Natural killer cell (primary cell): ENCODE results near the gene CRB2. TPM values are rescaled to one million over a fixed set of nuclear protein-coding genes. Genes with fewer than 3 reads are reported as not detected.

Experiments used
- ATAC-seq, 3 donors: fragments of 150-1000 bp in 2 of 3; fragments of 200-7000 bp in 1 of 3; cut with Tn5 transposase; 1 replicate in 1 of 3; 2 replicates in 2 of 3; pipeline ENCODE4 v1.10.0; 2021; ENCODE audit warnings: mild to moderate bottlenecking in 2 of 3, moderate library complexity in 2 of 3
- DNase-seq, 2 donors: peaks; one replicate each; pipeline versions ENCODE4 v3.0.0 to v3.0.0-alpha.2; 2013 to 2021; ENCODE audit warnings: mixed read lengths in 1 of 2
- H3K27ac ChIP-seq: one replicate; pipeline ENCODE4 v1.5.1; 2013; ENCODE audit warnings: mild to moderate bottlenecking, low read length
- H3K27me3 ChIP-seq: one replicate; pipeline ENCODE4 v1.6.1; 2013; ENCODE audit warnings: low read length; ENCODE audit not compliant: control insufficient read depth, insufficient read depth
- H3K36me3 ChIP-seq: one replicate; pipeline ENCODE4 v1.6.1; 2013; ENCODE audit warnings: low read length; ENCODE audit not compliant: control insufficient read depth, insufficient read depth
- H3K4me1 ChIP-seq: one replicate; pipeline ENCODE4 v1.6.1; 2013; ENCODE audit warnings: low read length; ENCODE audit not compliant: control insufficient read depth, insufficient read depth
- H3K4me3 ChIP-seq: one replicate; pipeline ENCODE4 v1.5.1; 2013; ENCODE audit warnings: low read length
- H3K9me3 ChIP-seq: one replicate; pipeline ENCODE4 v1.6.1; 2013; ENCODE audit warnings: low read length; ENCODE audit not compliant: control insufficient read depth, insufficient read depth
- H3K27ac Mint-ChIP-seq, 2 donors: one replicate each; pipeline ENCODE4 v1.8.0; 2022; ENCODE audit warnings: mild to moderate bottlenecking in 2 of 2, mixed read lengths in 2 of 2, moderate library complexity in 1 of 2
- H3K27me3 Mint-ChIP-seq, 2 donors: one replicate each; pipeline ENCODE4 v1.8.0; 2022; ENCODE audit warnings: low read depth in 2 of 2, mixed read lengths in 2 of 2
- H3K36me3 Mint-ChIP-seq: one replicate; pipeline ENCODE4 v1.8.0; 2022; ENCODE audit warnings: mixed read lengths
- H3K4me1 Mint-ChIP-seq, 2 donors: one replicate each; pipeline ENCODE4 v1.8.0; 2022; ENCODE audit warnings: mixed read lengths in 2 of 2
- H3K4me3 Mint-ChIP-seq: one replicate; pipeline ENCODE4 v1.8.0; 2022; ENCODE audit warnings: mild to moderate bottlenecking, moderate library complexity, mixed read lengths
- H3K9me3 Mint-ChIP-seq, 2 donors: one replicate each; pipeline ENCODE4 v1.8.0; 2022; ENCODE audit warnings: mixed read lengths in 2 of 2
- CTCF ChIP-seq: fragments of 200-600 bp; IDR thresholded peaks from one replicate; pipeline ENCODE4 v1.8.0; 2022; ENCODE audit warnings: antibody characterized with exemption
- WGBS: methylation state at CpG from one replicate; pipeline ENCODE4 v1.1.7; 2013; ENCODE audit warnings: missing lambda C conversion rate; ENCODE audit not compliant: insufficient coverage; 5-methylcytosine and 5-hydroxymethylcytosine counted together
- intact Hi-C: fragments of 100-400 bp; cut with micrococcal nuclease; formaldehyde crosslinking; loops from one replicate; pipeline ENCODE4 v1.14.2; 2022
- total RNA-seq, 4 donors: library from RNA; stranded (reverse); fragments of 120-200 nt in 1 of 4; gene quantifications; one replicate each; pipeline versions ENCODE4 v1.2.3 to v1.2.4, GENCODE V29; 2013 to 2022

Gene CRB2
- total RNA-seq, 3 donors from 2014 or later (not counting 1 experiment from before 2014, with no cell fraction given): not detected

GRCh38 chr9:123369296-123369695, 13.3 kb downstream of the CRB2 start:
- WGBS: 77% methylated on average over 3 of the region's 3 CpGs
- H3K27ac Mint-ChIP-seq: no peak overlapping the region
- no peaks in the 10 kb centered on the region for H3K36me3 Mint-ChIP-seq

GRCh38 chr9:123370108-123370507, 14.1 kb downstream of the CRB2 start:
- ATAC-seq: no peak
- no peaks in the 10 kb centered on the region for H3K9me3 Mint-ChIP-seq
- WGBS: 89% methylated on average over 13 of the region's 13 CpGs

More at GRCh38 chr9:123369296-123369695, 13.3 kb downstream of the CRB2 start:
- H3K4me3 ChIP-seq: no peak overlapping the region
- H3K4me1 ChIP-seq: no peaks in the 10 kb centered on the region
- H3K36me3 ChIP-seq: no peaks in the 10 kb centered on the region
- H3K9me3 Mint-ChIP-seq: no peaks in the 10 kb centered on the region
- no peak for ATAC-seq
- H3K27ac ChIP-seq: no peak overlapping the region
- TF ChIP-seq CTCF: no peak
- DNase-seq: no peak
- peaks cover 15 to 18% of the 10 kb centered on the region in 2 donors for H3K27me3 Mint-ChIP-seq
- peaks cover 3% of the 10 kb centered on the region for H3K27me3 ChIP-seq
- no peaks in the 10 kb centered on the region for H3K9me3 ChIP-seq
- intact Hi-C loops: no loop called here
- no peaks in the 10 kb centered on the region for H3K4me1 Mint-ChIP-seq
- no peak overlapping the region for H3K4me3 Mint-ChIP-seq

DNA sequence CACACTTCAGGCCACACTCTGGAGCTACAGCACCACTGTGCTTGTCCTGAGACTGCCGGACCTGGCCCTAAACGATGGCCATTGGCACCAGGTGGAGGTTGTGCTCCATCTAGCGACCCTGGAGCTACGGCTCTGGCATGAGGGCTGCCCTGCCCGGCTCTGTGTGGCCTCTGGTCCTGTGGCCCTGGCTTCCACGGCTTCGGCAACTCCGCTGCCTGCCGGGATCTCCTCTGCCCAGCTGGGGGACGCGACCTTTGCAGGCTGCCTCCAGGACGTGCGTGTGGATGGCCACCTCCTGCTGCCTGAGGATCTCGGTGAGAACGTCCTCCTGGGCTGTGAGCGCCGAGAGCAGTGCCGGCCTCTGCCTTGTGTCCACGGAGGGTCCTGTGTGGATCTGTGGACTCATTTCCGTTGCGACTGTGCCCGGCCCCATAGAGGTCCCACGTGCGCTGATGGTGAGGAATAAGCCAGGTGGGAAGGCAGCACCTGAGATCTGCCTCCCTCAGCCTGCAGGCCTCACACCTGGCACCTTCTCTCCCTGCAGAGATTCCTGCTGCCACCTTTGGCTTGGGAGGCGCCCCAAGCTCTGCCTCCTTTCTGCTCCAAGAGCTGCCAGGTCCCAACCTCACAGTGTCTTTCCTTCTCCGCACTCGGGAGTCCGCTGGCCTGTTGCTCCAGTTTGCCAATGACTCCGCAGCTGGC, 14.7 kb downstream of the CRB2 start:
- Mint-ChIP-seq H3K36me3 (no peaks in the 10 kb centered on the region), H3K4me3 (no peak overlapping the region), H3K27me3 (peaks cover 23 to 24% of the 10 kb centered on the region in 2 donors), H3K4me1 (no peaks in the 10 kb centered on the region), H3K9me3 (no peaks in the 10 kb centered on the region), H3K27ac (no peak overlapping the region)
- no peak for TF ChIP-seq CTCF
- no peak for ATAC-seq
- Histone ChIP-seq H3K4me1 (peaks cover 4% of the 10 kb centered on the region), H3K27me3 (peaks cover 11% of the 10 kb centered on the region), H3K9me3 (no peaks in the 10 kb centered on the region), H3K36me3 (no peaks in the 10 kb centered on the region), H3K27ac (no peak overlapping the region), H3K4me3 (no peak overlapping the region)
- no peak for DNase-seq
- intact Hi-C loops: no loop called here
- WGBS: 87% methylated on average over 29 of the region's 29 CpGs

More at GRCh38 chr9:123370108-123370507, 14.1 kb downstream of the CRB2 start:
- no peaks in the 10 kb centered on the region for H3K4me1 ChIP-seq
- no peak overlapping the region for H3K27ac Mint-ChIP-seq
- H3K27ac ChIP-seq: no peak overlapping the region
- intact Hi-C loops: no loop called here
- no peak overlapping the region for H3K4me3 Mint-ChIP-seq
- no peaks in the 10 kb centered on the region for H3K36me3 Mint-ChIP-seq
- peaks cover 7% of the 10 kb centered on the region for H3K27me3 ChIP-seq
- no peak for DNase-seq
- H3K4me3 ChIP-seq: no peak overlapping the region
- H3K36me3 ChIP-seq: no peaks in the 10 kb centered on the region
- TF ChIP-seq CTCF: no peak
- H3K9me3 ChIP-seq: no peaks in the 10 kb centered on the region
- H3K4me1 Mint-ChIP-seq: no peaks in the 10 kb centered on the region
- H3K27me3 Mint-ChIP-seq: peaks cover 23 to 25% of the 10 kb centered on the region in 2 donors

- Histone ChIP-seq H3K4me3 (no peak overlapping the region), H3K36me3 (no peaks in the 10 kb centered on the region), H3K4me1 (peaks cover 9% of the 10 kb centered on the region), H3K9me3 (no peaks in the 10 kb centered on the region), H3K27me3 (peaks cover 11% of the 10 kb centered on the region), H3K27ac (no peak overlapping the region)
- Mint-ChIP-seq H3K4me3 (no peak overlapping the region), H3K9me3 (no peaks in the 10 kb centered on the region), H3K27ac (no peak overlapping the region), H3K27me3 (peaks cover 23 to 24% of the 10 kb centered on the region in 2 donors), H3K4me1 (no peaks in the 10 kb centered on the region), H3K36me3 (no peaks in the 10 kb centered on the region)
- ATAC-seq (no peak), DNase-seq (no peak)
- 91% methylated on average over 18 of the region's 18 CpGs for WGBS
- intact Hi-C loops: no loop called here
- TF ChIP-seq CTCF: no peak
Observed at GRCh38 chr9:123371228-123371584, 15.2 kb downstream of the CRB2 start.
